Neural cell (in vitro differentiated cells): ENCODE data around the gene GATAD2A. TPM values are rescaled to one million over a fixed set of nuclear protein-coding genes. Genes with fewer than 3 reads are reported as not detected.

ENCODE experiments used
- H2AFZ ChIP-seq: fragments of 200-600, 300-800 bp; sonication (generic), shearing (Covaris generic); 2 replicates; pipeline ENCODE4 v1.6.0; 2014; ENCODE audit warnings: low read depth, mild to moderate bottlenecking, antibody characterized with exemption, low read length, moderate library complexity
- H3F3A ChIP-seq: fragments of 200-600 bp; shearing (Covaris generic); 2 replicates; pipeline ENCODE4 v1.6.1; 2016; ENCODE audit warnings: mild to moderate bottlenecking, moderate library complexity, mixed read lengths, antibody characterized with exemption, low read length; ENCODE audit not compliant: insufficient read depth, poor library complexity, severe bottlenecking
- H3K27ac ChIP-seq: fragments of 200-600, 300-800 bp; sonication (generic), shearing (Covaris generic); 2 replicates; pipeline ENCODE4 v1.5.1; 2014; ENCODE audit warnings: mild to moderate bottlenecking, low read length, moderate library complexity
- H3K27me3 ChIP-seq: fragments of 300-800, 200-600 bp; sonication (generic), shearing (Covaris generic); 2 replicates; pipeline ENCODE4 v1.6.0; 2014; ENCODE audit warnings: mild to moderate bottlenecking, low read depth, low read length, moderate library complexity; ENCODE audit not compliant: insufficient read depth
- H3K36me3 ChIP-seq: fragments of 300-800, 200-600 bp; sonication (generic), shearing (Covaris generic); 2 replicates; pipeline ENCODE4 v1.5.1; 2014; ENCODE audit warnings: mild to moderate bottlenecking, antibody characterized with exemption, low read length, moderate library complexity; ENCODE audit not compliant: insufficient read depth
- H3K4me2 ChIP-seq: fragments of 300-800, 200-600 bp; sonication (generic), shearing (Covaris generic); 2 replicates; pipeline ENCODE4 v1.6.0; 2014; ENCODE audit warnings: mild to moderate bottlenecking, low read length
- H3K4me3 ChIP-seq: fragments of 300-800, 200-600 bp; sonication (generic), shearing (Covaris generic); 2 replicates; pipeline ENCODE4 v1.5.1; 2014; ENCODE audit warnings: mild to moderate bottlenecking, low read length, moderate library complexity
- H3K79me2 ChIP-seq: fragments of 200-600 bp; shearing (Covaris generic); replicated peaks from 2 replicates; pipeline ENCODE4 v1.6.0; 2014; ENCODE audit warnings: mild to moderate bottlenecking, low read length, moderate library complexity; ENCODE audit not compliant: insufficient read depth
- H3K9ac ChIP-seq: fragments of 300-800, 200-600 bp; sonication (generic), shearing (Covaris generic); 2 replicates; pipeline ENCODE4 v1.6.1; 2016; ENCODE audit warnings: mild to moderate bottlenecking, low read length, mixed read lengths
- H3K9me2 ChIP-seq: fragments of 200-600 bp; shearing (Covaris generic); 2 replicates; pipeline ENCODE4 v1.6.1; 2016; ENCODE audit warnings: mild to moderate bottlenecking, low read length, mixed read lengths; ENCODE audit not compliant: insufficient read depth
- H3K9me3 ChIP-seq: fragments of 200-600, 300-800 bp; sonication (generic), shearing (Covaris generic); 2 replicates; pipeline ENCODE4 v1.6.1; 2016; ENCODE audit warnings: mild to moderate bottlenecking, mixed run types, low read length, moderate library complexity, mixed read lengths
- H4K20me1 ChIP-seq: fragments of 200-600 bp; shearing (Covaris generic); 2 replicates; pipeline ENCODE4 v1.6.1; 2016; ENCODE audit warnings: mild to moderate bottlenecking, mixed run types; ENCODE audit not compliant: insufficient read depth
- EP300 ChIP-seq: fragments of 450-650 bp; conservative IDR thresholded peaks from 2 replicates; pipeline ENCODE4 v1.6.1; 2014; ENCODE audit warnings: antibody characterized with exemption, mild to moderate bottlenecking, moderate library complexity; ENCODE audit not compliant: poor library complexity, severe bottlenecking
- EZH2 ChIP-seq: fragments of 200-600, 300-800 bp; shearing (Covaris generic), sonication (generic); IDR thresholded peaks from 2 replicates; pipeline ENCODE4 v1.6.1; 2014; ENCODE audit warnings: antibody characterized with exemption, low read length, borderline replicate concordance, mild to moderate bottlenecking; ENCODE audit not compliant: insufficient read depth, poor library complexity, severe bottlenecking
- MXI1 ChIP-seq: fragments of 450-650 bp; conservative IDR thresholded peaks from 2 replicates; pipeline ENCODE4 v1.6.1; 2014; ENCODE audit warnings: antibody characterized with exemption, mild to moderate bottlenecking; ENCODE audit not compliant: poor library complexity, severe bottlenecking
- POLR2AphosphoS5 ChIP-seq: IDR thresholded peaks from 2 replicates; pipeline ENCODE4 v1.6.1; 2012
- RAD21 ChIP-seq: fragments of 450-650 bp; conservative IDR thresholded peaks from 2 replicates; pipeline ENCODE4 v1.6.1; 2014; ENCODE audit warnings: antibody characterized with exemption, mild to moderate bottlenecking, moderate library complexity
- SMC3 ChIP-seq: fragments of 450-650 bp; conservative IDR thresholded peaks from 2 replicates; pipeline ENCODE4 v1.6.1; 2014; ENCODE audit warnings: antibody characterized with exemption, mild to moderate bottlenecking, moderate library complexity; ENCODE audit not compliant: poor library complexity
- TAF1 ChIP-seq: IDR thresholded peaks from 2 replicates; pipeline ENCODE4 v1.6.1; 2012; ENCODE audit warnings: low read depth
- polyA plus RNA-seq: library from polyadenylated mRNA; depleted of rRNA; stranded (reverse); fragments of >200 nt; gene quantifications from 2 replicates; pipeline ENCODE4 v1.2.3, GENCODE V29; 2014
- TF ChIP-seq, protein P1 (sequence below): IDR thresholded peaks from 2 replicates; pipeline ENCODE4 v1.6.1; 2012; ENCODE audit warnings: borderline replicate concordance
- TF ChIP-seq, protein P2 (sequence below): fragments of 450-650 bp; IDR thresholded peaks from 2 replicates; pipeline ENCODE4 v1.5.1; 2014; ENCODE audit warnings: antibody characterized with exemption, mild to moderate bottlenecking, moderate library complexity; ENCODE audit not compliant: poor library complexity, severe bottlenecking

Gene GATAD2A
- polyA plus RNA-seq, 1 donor from 2014 or later = 13.9 TPM

- Histone ChIP-seq H3K27me3 (no peaks in the 10 kb centered on the region), H3K36me3 (no peaks in the 10 kb centered on the region), H3K9me2 (no peaks in the 10 kb centered on the region), H3K9me3 (no peaks in the 10 kb centered on the region), H3K9ac (no peak overlapping the region), H3K4me3 (no peak overlapping the region), H3F3A (no peaks in the 10 kb centered on the region), H3K4me2 (no peak overlapping the region), H4K20me1 (no peaks in the 10 kb centered on the region), H2AFZ (no peak overlapping the region), H3K27ac (no peak overlapping the region), H3K79me2 (no peaks in the 10 kb centered on the region)
- TF ChIP-seq TAF1 = no peak
- TF ChIP-seq RAD21 = no peak
- TF ChIP-seq, protein P1, sequence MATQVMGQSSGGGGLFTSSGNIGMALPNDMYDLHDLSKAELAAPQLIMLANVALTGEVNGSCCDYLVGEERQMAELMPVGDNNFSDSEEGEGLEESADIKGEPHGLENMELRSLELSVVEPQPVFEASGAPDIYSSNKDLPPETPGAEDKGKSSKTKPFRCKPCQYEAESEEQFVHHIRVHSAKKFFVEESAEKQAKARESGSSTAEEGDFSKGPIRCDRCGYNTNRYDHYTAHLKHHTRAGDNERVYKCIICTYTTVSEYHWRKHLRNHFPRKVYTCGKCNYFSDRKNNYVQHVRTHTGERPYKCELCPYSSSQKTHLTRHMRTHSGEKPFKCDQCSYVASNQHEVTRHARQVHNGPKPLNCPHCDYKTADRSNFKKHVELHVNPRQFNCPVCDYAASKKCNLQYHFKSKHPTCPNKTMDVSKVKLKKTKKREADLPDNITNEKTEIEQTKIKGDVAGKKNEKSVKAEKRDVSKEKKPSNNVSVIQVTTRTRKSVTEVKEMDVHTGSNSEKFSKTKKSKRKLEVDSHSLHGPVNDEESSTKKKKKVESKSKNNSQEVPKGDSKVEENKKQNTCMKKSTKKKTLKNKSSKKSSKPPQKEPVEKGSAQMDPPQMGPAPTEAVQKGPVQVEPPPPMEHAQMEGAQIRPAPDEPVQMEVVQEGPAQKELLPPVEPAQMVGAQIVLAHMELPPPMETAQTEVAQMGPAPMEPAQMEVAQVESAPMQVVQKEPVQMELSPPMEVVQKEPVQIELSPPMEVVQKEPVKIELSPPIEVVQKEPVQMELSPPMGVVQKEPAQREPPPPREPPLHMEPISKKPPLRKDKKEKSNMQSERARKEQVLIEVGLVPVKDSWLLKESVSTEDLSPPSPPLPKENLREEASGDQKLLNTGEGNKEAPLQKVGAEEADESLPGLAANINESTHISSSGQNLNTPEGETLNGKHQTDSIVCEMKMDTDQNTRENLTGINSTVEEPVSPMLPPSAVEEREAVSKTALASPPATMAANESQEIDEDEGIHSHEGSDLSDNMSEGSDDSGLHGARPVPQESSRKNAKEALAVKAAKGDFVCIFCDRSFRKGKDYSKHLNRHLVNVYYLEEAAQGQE = no peak
- no peak for TF ChIP-seq MXI1
- no peak for TF ChIP-seq EP300
- TF ChIP-seq SMC3 = no peak
- TF ChIP-seq EZH2 = no peak
- TF ChIP-seq POLR2AphosphoS5 = no peak
- TF ChIP-seq, protein P2, sequence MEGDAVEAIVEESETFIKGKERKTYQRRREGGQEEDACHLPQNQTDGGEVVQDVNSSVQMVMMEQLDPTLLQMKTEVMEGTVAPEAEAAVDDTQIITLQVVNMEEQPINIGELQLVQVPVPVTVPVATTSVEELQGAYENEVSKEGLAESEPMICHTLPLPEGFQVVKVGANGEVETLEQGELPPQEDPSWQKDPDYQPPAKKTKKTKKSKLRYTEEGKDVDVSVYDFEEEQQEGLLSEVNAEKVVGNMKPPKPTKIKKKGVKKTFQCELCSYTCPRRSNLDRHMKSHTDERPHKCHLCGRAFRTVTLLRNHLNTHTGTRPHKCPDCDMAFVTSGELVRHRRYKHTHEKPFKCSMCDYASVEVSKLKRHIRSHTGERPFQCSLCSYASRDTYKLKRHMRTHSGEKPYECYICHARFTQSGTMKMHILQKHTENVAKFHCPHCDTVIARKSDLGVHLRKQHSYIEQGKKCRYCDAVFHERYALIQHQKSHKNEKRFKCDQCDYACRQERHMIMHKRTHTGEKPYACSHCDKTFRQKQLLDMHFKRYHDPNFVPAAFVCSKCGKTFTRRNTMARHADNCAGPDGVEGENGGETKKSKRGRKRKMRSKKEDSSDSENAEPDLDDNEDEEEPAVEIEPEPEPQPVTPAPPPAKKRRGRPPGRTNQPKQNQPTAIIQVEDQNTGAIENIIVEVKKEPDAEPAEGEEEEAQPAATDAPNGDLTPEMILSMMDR = no peak
Measured at GRCh38 chr19:19356500-19356899, 49.0 kb upstream of the GATAD2A start.

GRCh38 chr19:19356901-19357566 lies 48.4 kb upstream of the GATAD2A start:
- TF ChIP-seq, protein P1 = no peak
- TF ChIP-seq, protein P2 = no peak
- TF ChIP-seq TAF1 (no peak), EP300 (no peak), SMC3 (no peak), MXI1 (no peak), RAD21 (no peak), POLR2AphosphoS5 (no peak), EZH2 (no peak)

More at GRCh38 chr19:19356901-19357566, 48.4 kb upstream of the GATAD2A start:
- Histone ChIP-seq H3K9me3 (no peaks in the 10 kb centered on the region), H3K36me3 (no peaks in the 10 kb centered on the region), H3K79me2 (no peaks in the 10 kb centered on the region), H3K27me3 (no peaks in the 10 kb centered on the region), H3K9ac (no peak overlapping the region), H2AFZ (no peak overlapping the region), H3K9me2 (no peaks in the 10 kb centered on the region), H4K20me1 (no peaks in the 10 kb centered on the region), H3K27ac (no peak overlapping the region), H3K4me3 (no peak overlapping the region), H3K4me2 (no peak overlapping the region), H3F3A (no peaks in the 10 kb centered on the region)
